AG08396 (cell line): ENCODE results near the gene TIAM2.
"Not testable (repeated sequence)": the region's sequence is repeated elsewhere in the genome, so short reads cannot be mapped to it uniquely, and the experiment has no call there.

Experiments used
- DNase-seq: peaks from one replicate; pipeline ENCODE4 v3.0.0; 2012; ENCODE audit warnings: low spot score, mixed read lengths

Gene TIAM2

DNA sequence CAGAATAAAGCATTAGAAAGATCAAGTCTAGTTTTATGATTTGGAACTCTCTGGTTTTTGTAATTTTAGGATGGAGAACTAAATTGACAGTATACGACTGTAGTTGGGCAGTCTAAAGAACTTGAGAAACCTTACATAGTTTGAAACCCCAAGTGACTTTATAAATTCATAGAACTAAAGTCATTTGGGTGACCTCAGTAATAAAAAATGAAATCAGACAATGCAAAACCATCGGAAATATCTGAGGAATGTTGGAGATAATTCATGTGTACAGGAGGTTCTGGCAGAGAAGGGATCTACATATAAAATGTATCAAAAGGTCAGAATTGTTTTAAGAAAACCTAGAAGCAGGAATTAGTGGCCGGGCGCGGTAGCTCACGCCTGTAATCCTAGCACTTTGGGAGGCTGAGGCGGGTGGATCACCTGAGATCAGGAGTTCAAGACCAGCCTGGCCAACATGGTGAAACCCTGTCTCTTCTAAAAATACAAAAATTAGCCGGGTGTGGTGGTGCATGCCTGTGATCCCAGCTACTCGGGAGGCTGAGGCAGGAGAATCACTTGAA is 108.0 kb downstream of the TIAM2 start:
- not testable (repeated sequence) for DNase-seq

DNA sequence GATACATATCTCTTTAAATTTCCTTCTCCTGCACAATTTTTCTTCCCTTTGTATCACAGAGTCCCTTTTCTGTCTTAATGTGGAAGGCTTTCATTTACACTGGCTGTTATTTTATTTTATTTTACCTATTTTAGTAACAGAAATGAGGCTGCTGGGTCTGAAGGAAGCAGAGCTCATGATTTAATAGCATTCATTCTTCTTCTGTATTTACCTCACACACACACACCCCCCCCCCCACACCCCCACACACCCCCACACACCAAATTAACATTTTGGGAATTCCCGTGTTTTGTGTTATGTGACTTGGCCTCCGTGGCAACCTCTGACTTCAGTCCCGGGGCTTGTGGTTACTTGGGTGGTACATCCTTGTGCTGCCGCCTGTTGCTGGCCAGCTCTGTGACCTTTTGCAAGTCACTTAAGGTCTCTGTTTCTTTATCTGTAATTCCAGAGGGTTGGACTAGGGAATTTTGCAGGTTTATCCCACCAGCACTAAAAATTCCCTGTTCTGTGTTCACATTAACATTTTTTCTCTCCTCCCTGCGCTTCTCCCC is 108.8 kb downstream of the TIAM2 start:
- no peak for DNase-seq

GRCh38 chr6:155106456-155107115 is 111.5 kb downstream of the TIAM2 start:
- DNase-seq, result no peak

- no peak for DNase-seq
Observed at GRCh38 chr6:155107432-155108069, 112.4 kb downstream of the TIAM2 start.

DNA sequence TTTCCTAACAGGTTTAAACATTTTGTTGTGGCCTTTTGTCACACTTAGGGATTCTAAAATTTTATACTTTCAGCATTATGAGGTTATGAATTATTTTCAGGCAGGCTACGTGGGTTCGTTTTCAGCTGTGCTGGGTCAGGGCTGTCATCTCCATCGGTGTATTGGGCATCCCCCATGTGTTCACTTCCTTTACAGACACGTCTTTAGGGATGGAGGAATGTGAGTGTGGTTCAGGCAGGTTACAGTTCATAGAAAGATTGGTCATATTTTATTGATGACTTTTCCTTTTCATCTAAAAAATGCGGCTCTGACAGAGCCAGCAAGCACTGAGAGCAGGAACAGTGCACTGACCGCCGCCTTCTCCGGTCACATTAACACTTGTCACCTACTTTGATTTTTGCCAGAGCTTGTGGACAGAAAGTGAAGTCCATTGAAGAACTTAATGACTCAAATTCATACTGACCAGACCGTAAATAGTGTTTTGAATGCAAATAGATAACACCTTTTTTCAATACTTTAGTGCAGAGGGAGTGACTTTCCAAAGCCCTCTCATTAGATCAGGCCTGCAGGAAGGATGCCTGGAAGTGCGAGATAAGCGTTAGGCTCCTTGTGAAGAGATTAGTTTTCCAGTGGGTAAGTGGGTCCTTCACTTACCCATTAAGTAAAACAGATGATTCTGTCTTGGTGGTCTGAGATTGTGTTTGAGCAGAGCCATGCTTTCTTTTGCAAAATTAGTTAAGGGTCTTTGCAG is 113.1 kb downstream of the TIAM2 start:
- DNase-seq, result no peak

DNA sequence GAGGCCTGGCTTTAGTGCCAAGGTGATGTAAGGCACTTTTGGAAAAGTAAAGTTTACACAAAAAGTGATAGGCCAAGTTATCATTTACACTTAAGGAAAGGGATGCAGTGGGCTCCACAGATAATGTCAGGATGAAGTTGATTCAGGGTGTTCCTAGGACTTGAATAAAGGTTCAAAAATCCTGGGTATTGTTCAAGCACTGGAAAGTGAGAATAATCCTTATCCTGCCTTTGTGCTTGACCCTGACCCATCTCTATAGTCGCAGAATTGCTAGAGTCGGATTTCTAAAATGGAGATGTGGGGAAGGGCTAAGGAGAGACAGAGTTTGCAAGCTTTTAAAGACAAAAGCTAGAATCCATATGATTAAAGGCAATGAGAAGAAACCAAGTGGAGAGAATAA is 115.6 kb downstream of the TIAM2 start:
- no peak for DNase-seq

GRCh38 chr6:155112757-155113156 is 117.6 kb downstream of the TIAM2 start:
- DNase-seq, result no peak

GRCh38 chr6:155115893-155116570 is 120.9 kb downstream of the TIAM2 start:
- DNase-seq, result no peak

DNA sequence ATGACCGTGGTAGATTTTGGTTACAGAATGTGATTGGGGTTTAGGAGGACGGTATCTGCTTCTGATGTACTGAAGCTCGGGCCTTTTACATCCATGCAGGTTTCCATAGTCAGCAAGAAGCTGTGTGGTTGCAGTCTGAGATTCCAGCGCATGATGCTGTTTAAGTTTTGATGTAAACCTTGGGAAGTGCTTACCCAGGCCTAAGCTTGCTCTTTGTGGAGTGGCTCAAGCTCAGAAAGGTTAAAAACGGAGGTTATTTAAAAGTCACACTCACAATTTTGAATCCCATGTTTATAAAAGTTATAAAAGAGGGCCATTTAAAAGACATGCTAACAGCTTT is 121.4 kb downstream of the TIAM2 start:
- no peak for DNase-seq

- peak; percentile 67 for DNase-seq
Observed at GRCh38 chr6:155117256-155117655, 122.1 kb downstream of the TIAM2 start.

DNA sequence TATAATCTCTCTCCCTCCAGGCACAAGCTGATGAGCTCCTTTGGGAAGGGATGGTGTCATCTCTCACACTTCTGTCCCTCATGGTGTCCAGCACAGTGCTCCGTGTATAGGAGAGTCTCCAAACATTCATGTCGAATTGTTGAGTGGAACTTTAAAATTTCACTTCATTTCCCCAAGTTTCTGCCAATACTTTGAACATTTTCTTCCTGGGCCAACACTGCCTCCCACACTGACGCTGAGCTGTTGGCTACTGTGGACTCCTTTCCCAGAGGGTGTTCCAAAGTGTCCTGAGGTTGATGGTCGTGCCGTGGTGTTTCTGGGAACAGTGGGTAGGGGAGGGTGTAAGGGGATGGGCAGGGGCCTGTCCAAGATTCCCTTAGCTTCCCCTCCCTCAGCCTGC is 122.7 kb downstream of the TIAM2 start:
- DNase-seq, result no peak

DNA sequence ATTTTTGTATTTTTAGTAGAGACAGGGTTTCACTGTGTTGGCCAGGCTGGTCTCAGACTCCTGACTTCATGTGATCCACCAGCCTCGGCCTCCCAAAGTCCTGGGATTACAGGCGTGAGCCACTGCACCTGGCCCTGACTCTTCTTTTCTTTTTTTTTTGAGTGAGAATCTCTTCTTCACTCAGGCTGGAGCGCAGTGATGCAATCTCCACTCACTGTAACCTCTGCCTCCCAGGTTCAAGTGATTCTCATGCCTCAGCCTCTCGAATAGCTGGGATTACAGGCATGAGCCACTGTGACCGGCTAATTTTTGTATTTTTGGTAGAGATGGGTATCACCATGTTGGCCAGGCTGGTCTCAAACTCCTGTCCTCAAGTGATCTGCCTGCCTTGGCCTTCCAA is 124.1 kb downstream of the TIAM2 start:
- not testable (repeated sequence) for DNase-seq

DNA sequence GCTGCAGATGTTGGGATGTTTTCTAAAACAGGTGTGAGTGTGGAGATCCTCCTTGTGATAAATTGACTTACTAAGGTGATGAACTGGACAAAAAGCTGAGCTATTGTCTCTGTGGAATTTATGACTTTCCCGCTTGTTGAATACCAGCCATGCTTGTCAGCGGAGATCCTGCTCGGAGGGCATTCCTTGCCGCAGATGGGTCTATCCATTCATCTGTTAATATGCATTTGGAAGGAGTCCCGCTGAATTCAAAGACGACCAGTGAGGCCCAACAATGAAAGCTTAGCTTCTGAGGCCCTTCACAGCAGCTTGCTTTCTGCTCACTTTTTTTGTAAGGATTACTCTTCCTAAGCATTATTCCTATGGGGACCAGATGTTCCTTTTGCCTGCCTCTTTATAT is 124.9 kb downstream of the TIAM2 start:
- DNase-seq, result no peak

GRCh38 chr6:155121294-155121693 is 126.2 kb downstream of the TIAM2 start:
- no peak for DNase-seq

GRCh38 chr6:155121699-155122098 is 126.6 kb downstream of the TIAM2 start:
- no peak for DNase-seq

DNA sequence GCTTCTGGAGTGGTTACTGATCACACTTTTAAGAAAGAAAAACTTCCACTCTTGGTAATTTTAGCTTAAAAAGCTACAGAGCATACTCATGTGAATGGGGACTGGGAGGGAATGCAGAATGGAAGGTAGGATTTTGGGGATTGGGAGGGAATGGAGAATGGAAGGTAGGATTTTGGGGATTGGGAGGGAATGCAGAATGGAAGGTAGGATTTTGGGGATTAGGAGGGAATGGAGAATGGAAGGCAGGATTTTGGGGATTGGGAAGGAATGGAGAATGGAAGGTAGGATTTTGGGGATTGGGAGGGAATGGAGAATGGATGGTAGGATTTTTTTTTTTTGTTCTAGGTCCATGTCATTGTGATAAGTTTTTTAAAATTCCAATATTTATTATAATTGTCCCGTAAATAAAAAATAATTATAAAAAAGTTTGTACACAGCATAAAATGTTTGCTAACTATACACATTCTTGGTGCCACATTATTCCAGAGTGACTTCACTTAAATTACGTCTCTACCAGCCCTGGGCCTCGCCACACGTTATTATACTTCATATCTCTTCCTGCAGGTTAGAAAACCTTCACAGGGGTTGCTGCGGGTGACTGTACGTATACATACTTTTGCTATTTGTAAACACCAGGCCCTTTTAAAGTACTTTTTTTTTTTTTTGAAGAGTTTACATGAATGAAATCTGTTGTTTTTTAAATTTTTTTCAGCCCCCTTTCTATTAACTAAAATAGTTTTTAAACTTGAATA is 127.3 kb downstream of the TIAM2 start:
- DNase-seq, result no peak

- DNase-seq, result no peak
Observed at GRCh38 chr6:155123520-155123919, 128.4 kb downstream of the TIAM2 start.

GRCh38 chr6:155125906-155126305 is 130.8 kb downstream of the TIAM2 start:
- no peak for DNase-seq

GRCh38 chr6:155126727-155127439 is 131.8 kb downstream of the TIAM2 start:
- DNase-seq, result peak; percentile 65

- DNase-seq, result no peak
Observed at GRCh38 chr6:155128977-155129376, 133.9 kb downstream of the TIAM2 start.

- no peak for DNase-seq
Observed at GRCh38 chr6:155129744-155130143, 134.6 kb downstream of the TIAM2 start.
